Measurements from ENCODE around the gene SESN1.

Gene SESN1

GRCh38 chr6:109031416-109031815 is 63.2 kb downstream of the SESN1 start:
- DNase-seq (ENCODE audit: low read depth in 3 of 3, low spot score in 1 of 3): no peak

- DNase-seq (ENCODE audit: low read depth in 3 of 3, low spot score in 1 of 3): no peak
Observed at GRCh38 chr6:109029313-109029712, 65.3 kb downstream of the SESN1 start.

DNA sequence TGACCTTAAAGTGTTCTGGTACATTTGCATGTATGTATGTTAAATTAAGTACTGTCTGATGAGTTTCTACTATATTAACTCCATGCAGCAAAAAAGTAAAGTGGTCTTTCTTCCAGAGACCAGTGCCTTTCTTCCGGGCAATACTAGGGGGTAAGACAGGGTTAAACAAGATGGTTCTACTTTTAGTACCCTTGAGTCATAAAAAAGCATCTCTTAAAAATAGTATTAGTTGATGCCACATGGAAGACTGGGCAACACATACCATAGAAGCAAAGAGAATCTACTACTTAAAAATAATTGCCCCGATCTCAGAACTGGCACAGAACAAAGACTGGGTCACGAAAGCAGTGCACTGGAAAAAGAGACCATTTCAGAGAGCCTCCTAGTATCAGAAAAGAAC is 66.2 kb downstream of the SESN1 start:
- DNase-seq (ENCODE audit: low read depth in 3 of 3, low spot score in 1 of 3): no peak

GRCh38 chr6:109027964-109028363 is 66.7 kb downstream of the SESN1 start:
- DNase-seq (ENCODE audit: low read depth in 3 of 3, low spot score in 1 of 3): no peak

GRCh38 chr6:109025639-109026038 is 69.0 kb downstream of the SESN1 start:
- no peak for DNase-seq (ENCODE audit: low read depth in 3 of 3, low spot score in 1 of 3)

GRCh38 chr6:109024784-109025183 is 69.9 kb downstream of the SESN1 start:
- DNase-seq (ENCODE audit: low read depth in 3 of 3, low spot score in 1 of 3): no peak

GRCh38 chr6:109024368-109024767 is 70.3 kb downstream of the SESN1 start:
- no peak for DNase-seq (ENCODE audit: low read depth in 3 of 3, low spot score in 1 of 3)

- DNase-seq (ENCODE audit: low read depth in 3 of 3, low spot score in 1 of 3): no peak
Observed at GRCh38 chr6:109023356-109023925, 71.2 kb downstream of the SESN1 start.

DNA sequence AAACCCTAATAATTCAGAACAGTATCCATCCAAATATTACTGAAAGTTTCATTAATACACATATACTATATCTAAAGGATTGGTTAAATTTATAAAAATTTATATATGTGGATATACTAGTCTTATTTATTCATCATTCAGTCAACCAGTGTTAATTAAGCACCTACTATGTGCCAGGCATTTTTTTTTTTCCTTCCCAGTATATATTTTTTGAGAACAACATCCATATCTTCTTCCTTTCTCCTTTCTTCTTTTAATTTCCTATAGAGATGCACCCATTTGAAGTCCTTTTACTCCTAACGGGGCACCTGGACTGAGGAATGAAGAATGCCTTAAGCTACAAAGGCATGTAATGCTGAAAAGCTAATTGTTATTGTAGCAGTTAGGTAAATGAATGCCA is 72.8 kb downstream of the SESN1 start:
- no peak for DNase-seq (ENCODE audit: low read depth in 3 of 3, low spot score in 1 of 3)

DNA sequence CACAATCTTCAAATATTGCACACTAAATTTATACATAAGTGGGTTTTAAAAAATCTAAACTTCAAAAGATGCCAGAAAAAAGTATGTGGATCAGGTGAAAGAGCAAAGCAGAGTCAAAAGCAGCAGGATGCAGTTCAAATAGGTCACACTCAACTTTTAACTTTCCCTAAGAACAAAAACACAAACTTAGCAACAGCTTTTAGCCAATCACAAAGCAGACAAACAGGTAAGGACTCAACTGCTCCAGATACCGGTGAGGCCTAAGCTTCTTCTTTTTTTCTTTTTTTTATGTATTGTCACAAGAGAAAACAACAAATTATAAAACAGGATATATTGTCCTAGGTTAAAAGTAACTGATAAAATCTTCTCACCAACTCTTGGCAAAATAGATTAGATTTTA is 74.7 kb downstream of the SESN1 start:
- DNase-seq (ENCODE audit: low read depth in 3 of 3, low spot score in 1 of 3): no peak

DNA sequence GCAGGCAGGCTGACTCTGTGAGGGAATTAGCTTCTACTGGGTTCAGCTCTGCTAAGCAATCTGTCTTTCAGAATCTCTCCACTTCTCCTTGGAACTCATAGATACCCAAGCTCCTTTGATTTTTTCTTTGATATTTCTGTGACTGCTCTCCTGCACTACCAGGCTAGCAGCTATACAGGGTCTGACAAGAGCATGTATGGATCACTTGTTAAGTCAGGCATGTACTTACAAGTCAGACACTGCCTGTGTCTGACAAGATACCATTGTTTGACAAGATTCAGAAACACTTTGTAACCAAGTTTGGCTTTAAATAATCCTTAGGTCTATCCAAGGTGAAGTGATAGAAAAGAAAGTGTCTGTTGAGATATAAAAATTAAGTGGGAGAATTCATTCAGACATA is 79.5 kb downstream of the SESN1 start:
- no peak for DNase-seq (ENCODE audit: low read depth in 3 of 3, low spot score in 1 of 3)

DNA sequence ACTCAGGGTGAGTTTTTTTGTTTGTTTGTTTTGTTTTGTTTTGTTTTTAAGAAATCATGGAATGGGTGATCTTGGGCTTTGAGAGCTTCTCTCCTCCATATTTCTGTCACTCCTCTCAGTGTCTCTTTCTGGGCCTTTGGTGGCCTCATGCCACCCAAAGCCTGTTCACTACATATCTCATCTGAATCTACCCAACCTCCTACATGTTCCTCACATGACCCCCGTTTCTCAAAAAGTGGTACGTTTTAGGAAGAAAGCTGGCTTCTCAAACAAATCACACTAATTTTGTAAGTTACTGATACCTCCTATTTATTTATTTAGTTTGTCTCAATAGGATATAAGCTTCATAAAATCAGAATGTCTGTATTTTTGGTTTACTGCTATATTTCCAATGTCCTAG is 80.0 kb downstream of the SESN1 start:
- DNase-seq (ENCODE audit: low read depth in 3 of 3, low spot score in 1 of 3): no peak

DNA sequence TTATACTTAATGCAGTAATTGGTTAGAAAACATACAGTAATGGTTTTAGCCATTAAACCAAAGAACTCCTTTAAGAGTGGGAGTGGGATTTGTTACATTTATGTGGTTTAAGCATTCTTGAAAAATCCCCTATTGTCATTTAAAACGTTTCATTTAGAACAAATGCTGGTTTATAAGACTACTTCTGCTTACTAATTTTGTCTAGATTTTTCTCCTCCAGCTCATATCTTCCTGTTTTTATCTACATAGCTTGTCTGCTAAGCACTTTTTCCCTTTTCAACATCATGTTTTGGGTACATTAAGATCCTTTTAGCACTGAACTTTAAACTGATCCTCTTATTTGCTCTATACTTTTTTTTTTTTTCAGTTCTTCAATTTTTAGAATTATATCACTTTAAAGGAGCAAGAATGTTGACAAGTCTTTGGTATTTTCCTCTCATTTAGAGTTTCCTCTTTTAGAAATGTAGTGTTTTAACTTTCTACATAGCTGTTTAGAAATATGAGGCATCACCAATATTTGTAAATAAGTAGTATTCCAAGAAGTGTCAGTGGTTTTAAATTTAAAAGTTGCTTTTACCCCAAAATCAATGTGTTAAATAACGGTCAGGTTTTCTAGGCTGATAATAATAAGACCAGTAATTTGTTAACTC is 80.9 kb downstream of the SESN1 start:
- no peak for DNase-seq (ENCODE audit: low read depth in 3 of 3, low spot score in 1 of 3)

GRCh38 chr6:109010705-109011102 is 83.9 kb downstream of the SESN1 start:
- DNase-seq (ENCODE audit: low read depth in 3 of 3, low spot score in 1 of 3): no peak

DNA sequence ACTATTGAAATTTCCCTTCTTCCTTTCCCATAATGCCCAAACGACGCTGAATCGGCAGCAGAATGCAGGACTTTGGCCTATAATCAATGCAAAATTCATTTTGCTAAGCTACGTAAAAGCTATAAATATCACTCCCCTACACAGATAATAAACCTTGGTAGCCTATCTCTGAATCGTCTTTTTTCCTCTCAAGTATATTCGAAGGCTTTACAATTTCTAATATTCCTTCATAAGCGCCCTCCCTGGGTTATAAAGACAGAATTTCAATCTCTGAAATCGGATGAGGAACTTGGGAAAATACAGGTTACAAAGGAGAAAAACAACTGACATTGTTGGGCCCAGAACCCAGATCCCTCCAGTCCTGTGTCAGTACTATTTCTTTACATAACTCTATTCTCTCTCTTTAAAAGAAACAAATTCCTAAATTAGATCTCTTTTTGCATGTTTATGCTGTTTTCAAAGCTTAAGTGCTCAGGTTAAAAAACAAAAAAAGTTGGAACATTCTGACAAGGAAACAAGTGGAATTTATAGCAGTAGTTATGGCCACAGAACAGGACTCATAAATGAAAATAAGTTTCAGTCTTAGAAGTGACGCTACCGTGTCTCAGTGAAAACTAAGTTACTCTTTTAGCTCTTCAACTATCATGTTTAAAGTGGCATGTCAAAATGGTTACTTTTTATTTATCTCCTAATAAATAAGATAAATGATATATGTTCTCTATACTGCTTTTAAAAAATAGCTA is 84.5 kb downstream of the SESN1 start:
- no peak for DNase-seq (ENCODE audit: low read depth in 3 of 3, low spot score in 1 of 3)

- peak; percentile 62 to 87 (median 83) for DNase-seq (ENCODE audit: low read depth in 3 of 3, low spot score in 1 of 3)
Observed at GRCh38 chr6:109009236-109009961, 85.2 kb downstream of the SESN1 start.

GRCh38 chr6:109008537-109009235 is 86.0 kb downstream of the SESN1 start:
- DNase-seq (ENCODE audit: low read depth in 3 of 3, low spot score in 1 of 3): no peak

DNA sequence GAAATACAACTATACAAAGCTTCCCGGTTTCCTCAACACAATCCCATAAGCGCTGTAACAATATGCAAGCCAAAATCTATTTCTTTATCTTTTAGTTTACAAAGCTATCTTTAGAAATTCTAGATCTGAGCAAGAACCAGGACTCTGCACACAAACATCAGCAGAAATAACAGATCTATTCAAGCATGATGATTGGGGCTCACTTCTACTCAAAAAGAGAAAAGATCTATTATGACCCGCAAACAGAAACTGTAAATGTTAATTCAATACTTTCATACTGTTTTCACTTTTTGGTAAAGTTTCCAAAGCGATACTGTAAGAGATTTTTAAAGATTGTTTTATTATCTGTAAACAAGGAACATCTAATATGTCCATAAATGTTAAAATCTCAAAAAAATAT is 86.6 kb downstream of the SESN1 start:
- no peak for DNase-seq (ENCODE audit: low read depth in 3 of 3, low spot score in 1 of 3)

DNA sequence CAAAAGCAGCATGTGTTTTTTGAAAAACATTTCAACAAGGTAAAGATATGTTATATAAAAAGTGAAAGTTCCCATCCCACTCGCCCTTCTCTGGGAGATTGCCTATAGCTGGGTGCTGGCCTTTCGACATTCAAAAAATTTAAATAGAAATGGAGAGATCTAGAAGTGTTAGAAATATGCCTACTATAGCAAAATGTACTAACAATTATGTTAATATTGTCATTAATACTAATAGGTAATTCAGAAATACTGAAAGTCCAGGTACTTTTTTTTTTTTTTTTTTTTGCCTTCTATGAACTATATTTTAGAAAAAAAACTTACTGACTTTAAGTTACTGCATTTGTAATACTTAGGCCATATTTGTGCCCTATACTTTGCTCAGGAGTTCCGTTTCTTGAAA is 87.1 kb downstream of the SESN1 start:
- no peak for DNase-seq (ENCODE audit: low read depth in 3 of 3, low spot score in 1 of 3)

DNA sequence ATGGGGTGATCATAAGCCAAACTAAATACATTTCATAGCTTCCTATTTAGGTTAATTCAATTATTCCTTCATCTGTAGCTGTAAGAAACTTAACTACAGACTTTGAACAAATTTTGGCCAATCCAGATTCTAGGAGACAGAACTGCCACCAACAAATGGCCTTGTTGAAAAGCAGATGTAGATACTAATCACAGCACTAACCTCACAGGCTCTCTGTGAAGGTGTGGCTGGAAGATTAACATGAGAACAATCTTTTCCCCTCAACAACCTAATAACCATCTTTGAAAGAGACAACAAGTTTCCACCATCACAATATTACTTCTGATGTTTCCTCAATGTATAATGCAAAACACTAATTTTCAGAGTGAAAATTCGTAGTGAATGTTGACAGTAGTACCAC is 87.8 kb downstream of the SESN1 start:
- no peak for DNase-seq (ENCODE audit: low read depth in 3 of 3, low spot score in 1 of 3)

DNA sequence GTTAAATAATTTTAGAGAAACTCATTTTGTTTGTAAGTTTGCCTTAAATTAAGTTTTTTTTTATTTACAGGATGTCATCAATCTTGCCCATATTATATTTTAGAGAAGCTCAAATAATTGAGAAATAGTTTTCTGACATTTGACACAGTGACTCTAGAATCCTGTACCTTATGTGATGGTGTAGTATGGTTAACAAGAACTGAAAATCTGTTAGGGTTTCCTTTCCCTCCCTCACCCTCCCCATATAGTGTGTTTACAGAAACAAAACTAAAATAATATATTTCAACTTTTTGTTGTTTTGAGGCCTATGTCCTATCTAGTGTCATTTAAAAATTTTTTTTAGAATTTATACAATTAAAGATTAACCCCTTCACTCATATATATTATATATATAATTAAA is 91.8 kb downstream of the SESN1 start:
- DNase-seq (ENCODE audit: low read depth in 3 of 3, low spot score in 1 of 3): no peak

All from stimulated activated CD4-positive, alpha-beta T cell treated with anti-CD3 and anti-CD28 coated beads, TNF-alpha, amount 100 ng/mL, for 1 hour (primary cell).